Measurements from ENCODE around the gene BID.
"Not testable (repeated sequence)": the region's sequence is repeated elsewhere in the genome, so short reads cannot be mapped to it uniquely, and the experiment has no call there.

Gene BID

DNA sequence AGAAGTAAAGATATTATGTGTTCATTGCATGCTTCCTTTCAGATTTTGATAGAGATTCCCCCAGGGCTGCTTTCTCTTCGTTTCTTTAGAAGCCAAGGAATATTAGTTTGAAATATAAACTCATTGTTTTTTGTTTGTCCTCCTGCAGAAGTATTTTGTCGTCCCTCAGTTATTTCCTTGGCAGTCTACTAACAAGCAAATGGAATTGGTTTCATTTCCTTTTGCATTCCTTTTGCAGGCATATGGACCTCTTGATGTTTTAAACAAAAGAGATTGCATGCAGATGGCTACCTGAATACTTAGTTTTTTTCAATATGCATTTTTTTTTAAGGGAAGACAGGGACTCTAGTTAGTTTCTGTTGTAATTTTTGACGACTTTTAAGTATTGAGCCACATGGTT is 73.5 kb downstream of the BID start:
- Histone ChIP-seq H2BK120ac (ENCODE audit: low read depth, low read length) (no peak overlapping the region), H3K27ac (ENCODE audit: low read depth, low read length) (no peak overlapping the region), H3K36me3 (ENCODE audit: control insufficient read depth, insufficient read depth, low read length) (no peaks in the 10 kb centered on the region), H3K56ac (ENCODE audit: low read length) (no peak overlapping the region), H4K5ac (ENCODE audit: low read length) (no peak overlapping the region), H3K18ac (ENCODE audit: low read length) (no peak overlapping the region), H2BK15ac (replicated peaks; ENCODE audit: low read depth) (no peak overlapping the region), H2BK5ac (ENCODE audit: low read length) (no peak overlapping the region), H3K79me2 (ENCODE audit: control insufficient read depth, insufficient read depth, low read length) (no peaks in the 10 kb centered on the region), H4K8ac (ENCODE audit: low read depth, low read length) (no peak overlapping the region), H3K23ac (ENCODE audit: low read length) (no peak overlapping the region), H3K79me1 (ENCODE audit: low read length) (no peaks in the 10 kb centered on the region), H2AK5ac (ENCODE audit: low read length) (no peak overlapping the region), H3K27me3 (ENCODE audit: insufficient read depth, low read length, poor library complexity) (no peaks in the 10 kb centered on the region), H3K4ac (ENCODE audit: low read depth, low read length) (no peak overlapping the region), H3K9ac (ENCODE audit: low read length) (no peak overlapping the region), H3K4me3 (ENCODE audit: low read length) (no peak overlapping the region), H3K4me2 (ENCODE audit: low read length) (no peak overlapping the region), H3K4me1 (ENCODE audit: control insufficient read depth, low read depth, low read length) (no peaks in the 10 kb centered on the region)
- DNase-seq = peak; percentile 15
- no CpG with 5 or more reads among the region's 3 CpGs for WGBS (ENCODE audit: extremely low coverage, insufficient coverage, low lambda C conversion rate)

DNA sequence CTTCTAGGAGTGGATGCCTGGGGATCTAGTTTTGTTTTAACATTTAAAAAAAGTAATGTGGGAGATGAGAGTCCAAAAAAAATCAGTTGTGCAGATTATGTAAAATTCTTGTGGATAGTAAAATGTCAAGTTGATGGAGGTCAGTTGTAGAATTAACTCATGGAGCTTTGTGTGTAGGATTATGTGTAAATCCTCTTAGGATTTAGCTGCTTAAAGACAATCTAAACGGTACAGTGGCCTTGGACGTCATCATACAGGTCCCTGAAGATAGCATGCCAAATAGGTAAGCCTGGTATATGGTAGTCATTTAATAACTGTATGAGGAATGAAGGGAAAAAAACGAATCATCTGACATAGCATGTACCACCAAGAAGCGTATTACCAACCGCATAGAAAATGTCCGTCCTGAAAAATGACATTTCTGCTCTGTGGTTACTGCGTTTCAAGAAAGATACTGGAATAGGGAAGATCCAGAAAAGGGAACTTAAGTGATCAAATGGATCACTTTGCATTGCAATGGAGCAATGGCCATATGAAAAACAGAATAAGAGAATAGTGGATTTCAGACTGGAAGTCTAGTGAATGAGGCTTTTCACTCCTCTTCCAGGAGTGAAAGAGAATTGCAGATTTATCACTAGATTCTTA is 74.5 kb downstream of the BID start:
- Histone ChIP-seq H2AK5ac (ENCODE audit: low read length) (no peak overlapping the region), H3K27ac (ENCODE audit: low read depth, low read length) (no peak overlapping the region), H3K9ac (ENCODE audit: low read length) (no peak overlapping the region), H3K56ac (ENCODE audit: low read length) (no peak overlapping the region), H4K5ac (ENCODE audit: low read length) (no peak overlapping the region), H3K23ac (ENCODE audit: low read length) (no peak overlapping the region), H2BK120ac (ENCODE audit: low read depth, low read length) (no peak overlapping the region), H4K8ac (ENCODE audit: low read depth, low read length) (no peak overlapping the region), H3K27me3 (ENCODE audit: insufficient read depth, low read length, poor library complexity) (no peaks in the 10 kb centered on the region), H2BK15ac (replicated peaks; ENCODE audit: low read depth) (no peak overlapping the region), H3K36me3 (ENCODE audit: control insufficient read depth, insufficient read depth, low read length) (no peaks in the 10 kb centered on the region), H3K4me1 (ENCODE audit: control insufficient read depth, low read depth, low read length) (no peaks in the 10 kb centered on the region), H3K4me2 (ENCODE audit: low read length) (no peak overlapping the region), H3K79me2 (ENCODE audit: control insufficient read depth, insufficient read depth, low read length) (no peaks in the 10 kb centered on the region), H3K4ac (ENCODE audit: low read depth, low read length) (no peak overlapping the region), H3K18ac (ENCODE audit: low read length) (no peak overlapping the region), H3K4me3 (ENCODE audit: low read length) (no peak overlapping the region), H3K79me1 (ENCODE audit: low read length) (no peaks in the 10 kb centered on the region), H2BK5ac (ENCODE audit: low read length) (no peak overlapping the region)
- WGBS (ENCODE audit: extremely low coverage, insufficient coverage, low lambda C conversion rate) = no CpG with 5 or more reads among the region's 7 CpGs
- no peak for DNase-seq

DNA sequence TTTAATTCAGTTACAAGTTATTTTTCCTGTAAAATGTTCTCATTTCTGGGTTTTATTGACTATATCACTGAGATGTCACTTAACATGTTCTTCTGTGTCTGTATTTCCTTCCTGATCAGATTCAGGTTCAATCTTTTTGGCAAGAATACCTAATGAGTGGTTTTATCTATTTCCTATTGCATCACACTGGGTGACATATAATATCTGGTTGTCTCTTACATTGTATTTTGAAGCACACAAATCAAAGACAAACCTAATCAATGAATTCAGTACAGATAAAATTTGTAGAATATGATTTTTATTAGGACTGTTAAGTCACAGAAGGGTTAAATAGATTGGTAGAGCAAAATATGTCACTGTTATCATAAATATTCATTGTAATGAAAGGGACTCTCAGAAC is 75.3 kb downstream of the BID start:
- H2BK15ac ChIP-seq (replicated peaks; ENCODE audit: low read depth) = no peak overlapping the region
- no peaks in the 10 kb centered on the region for H3K36me3 ChIP-seq (ENCODE audit: control insufficient read depth, insufficient read depth, low read length)
- H3K23ac ChIP-seq (ENCODE audit: low read length) = no peak overlapping the region
- no peak overlapping the region for H2BK5ac ChIP-seq (ENCODE audit: low read length)
- no peak overlapping the region for H3K9ac ChIP-seq (ENCODE audit: low read length)
- no peak overlapping the region for H4K8ac ChIP-seq (ENCODE audit: low read depth, low read length)
- H3K27ac ChIP-seq (ENCODE audit: low read depth, low read length) = no peak overlapping the region
- no peaks in the 10 kb centered on the region for H3K79me1 ChIP-seq (ENCODE audit: low read length)
- no peak overlapping the region for H2AK5ac ChIP-seq (ENCODE audit: low read length)
- no peak overlapping the region for H3K4me2 ChIP-seq (ENCODE audit: low read length)
- no peaks in the 10 kb centered on the region for H3K4me1 ChIP-seq (ENCODE audit: control insufficient read depth, low read depth, low read length)
- no peak overlapping the region for H4K5ac ChIP-seq (ENCODE audit: low read length)
- no peak overlapping the region for H3K18ac ChIP-seq (ENCODE audit: low read length)
- H2BK120ac ChIP-seq (ENCODE audit: low read depth, low read length) = no peak overlapping the region
- no peak overlapping the region for H3K4ac ChIP-seq (ENCODE audit: low read depth, low read length)
- no peak for DNase-seq
- no peak overlapping the region for H3K56ac ChIP-seq (ENCODE audit: low read length)
- H3K79me2 ChIP-seq (ENCODE audit: control insufficient read depth, insufficient read depth, low read length) = no peaks in the 10 kb centered on the region
- H3K27me3 ChIP-seq (ENCODE audit: insufficient read depth, low read length, poor library complexity) = no peaks in the 10 kb centered on the region
- no peak overlapping the region for H3K4me3 ChIP-seq (ENCODE audit: low read length)

DNA sequence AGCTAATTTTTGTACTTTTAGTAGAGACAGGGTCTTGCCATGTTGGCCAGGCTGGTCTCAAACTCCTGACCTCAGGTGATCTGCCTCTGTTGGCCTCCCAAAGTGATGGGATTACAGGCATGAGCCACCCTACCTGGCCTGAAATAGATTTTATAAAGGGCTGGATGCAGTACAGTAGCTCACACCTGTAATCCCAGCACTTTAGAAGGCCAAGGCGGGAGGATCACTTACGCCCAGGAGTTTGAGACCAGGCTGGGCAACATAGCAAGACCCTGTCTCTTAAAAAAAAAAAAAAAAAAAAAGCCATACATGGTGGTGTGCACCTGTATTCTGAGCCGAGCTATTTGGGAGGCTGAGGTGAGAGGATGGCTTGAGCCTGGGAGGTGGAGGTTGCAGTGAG is 76.0 kb downstream of the BID start:
- not testable (repeated sequence) for H3K4ac ChIP-seq (ENCODE audit: low read depth, low read length); H3K18ac ChIP-seq (ENCODE audit: low read length); H3K27me3 ChIP-seq (ENCODE audit: insufficient read depth, low read length, poor library complexity); H2AK5ac ChIP-seq (ENCODE audit: low read length); H2BK5ac ChIP-seq (ENCODE audit: low read length); H3K9ac ChIP-seq (ENCODE audit: low read length); H2BK15ac ChIP-seq (replicated peaks; ENCODE audit: low read depth); H3K27ac ChIP-seq (ENCODE audit: low read depth, low read length); H3K4me3 ChIP-seq (ENCODE audit: low read length); H3K79me2 ChIP-seq (ENCODE audit: control insufficient read depth, insufficient read depth, low read length); H3K79me1 ChIP-seq (ENCODE audit: low read length); DNase-seq; H3K4me1 ChIP-seq (ENCODE audit: control insufficient read depth, low read depth, low read length); H2BK120ac ChIP-seq (ENCODE audit: low read depth, low read length); H4K8ac ChIP-seq (ENCODE audit: low read depth, low read length); H3K23ac ChIP-seq (ENCODE audit: low read length); H3K56ac ChIP-seq (ENCODE audit: low read length); H3K36me3 ChIP-seq (ENCODE audit: control insufficient read depth, insufficient read depth, low read length); H4K5ac ChIP-seq (ENCODE audit: low read length); H3K4me2 ChIP-seq (ENCODE audit: low read length)
- no CpG with 5 or more reads among the region's 3 CpGs for WGBS (ENCODE audit: extremely low coverage, insufficient coverage, low lambda C conversion rate)

DNA sequence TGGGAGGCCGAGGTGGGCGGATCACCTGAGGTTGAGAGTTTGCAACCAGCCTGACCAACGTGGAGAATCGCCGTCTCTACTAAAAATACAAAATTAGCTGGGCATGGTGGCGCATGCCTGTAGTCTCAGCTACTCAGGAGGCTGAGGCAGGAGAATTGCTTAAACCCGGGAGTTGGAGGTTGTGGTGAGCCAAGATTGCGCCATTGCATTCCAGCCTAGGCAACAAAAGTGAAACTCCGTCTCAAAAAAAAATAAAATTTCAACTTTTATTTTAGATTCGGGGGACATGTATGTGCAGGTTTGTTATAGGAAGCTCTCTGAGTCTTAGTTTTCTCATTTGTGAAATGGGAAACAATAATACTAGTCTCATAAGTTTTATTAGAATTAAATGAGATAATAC is 77.1 kb downstream of the BID start:
- H3K27ac ChIP-seq (ENCODE audit: low read depth, low read length); H3K4ac ChIP-seq (ENCODE audit: low read depth, low read length); H3K79me1 ChIP-seq (ENCODE audit: low read length); H3K4me3 ChIP-seq (ENCODE audit: low read length); H2BK120ac ChIP-seq (ENCODE audit: low read depth, low read length); H3K79me2 ChIP-seq (ENCODE audit: control insufficient read depth, insufficient read depth, low read length); H3K36me3 ChIP-seq (ENCODE audit: control insufficient read depth, insufficient read depth, low read length); H3K27me3 ChIP-seq (ENCODE audit: insufficient read depth, low read length, poor library complexity); H3K56ac ChIP-seq (ENCODE audit: low read length); H2BK15ac ChIP-seq (replicated peaks; ENCODE audit: low read depth); H2BK5ac ChIP-seq (ENCODE audit: low read length); H3K4me2 ChIP-seq (ENCODE audit: low read length); H3K18ac ChIP-seq (ENCODE audit: low read length); H3K23ac ChIP-seq (ENCODE audit: low read length); DNase-seq; H3K4me1 ChIP-seq (ENCODE audit: control insufficient read depth, low read depth, low read length); H4K5ac ChIP-seq (ENCODE audit: low read length); H4K8ac ChIP-seq (ENCODE audit: low read depth, low read length); H2AK5ac ChIP-seq (ENCODE audit: low read length); H3K9ac ChIP-seq (ENCODE audit: low read length): not testable (repeated sequence)
- WGBS (ENCODE audit: extremely low coverage, insufficient coverage, low lambda C conversion rate) = no CpG with 5 or more reads among the region's 10 CpGs

DNA sequence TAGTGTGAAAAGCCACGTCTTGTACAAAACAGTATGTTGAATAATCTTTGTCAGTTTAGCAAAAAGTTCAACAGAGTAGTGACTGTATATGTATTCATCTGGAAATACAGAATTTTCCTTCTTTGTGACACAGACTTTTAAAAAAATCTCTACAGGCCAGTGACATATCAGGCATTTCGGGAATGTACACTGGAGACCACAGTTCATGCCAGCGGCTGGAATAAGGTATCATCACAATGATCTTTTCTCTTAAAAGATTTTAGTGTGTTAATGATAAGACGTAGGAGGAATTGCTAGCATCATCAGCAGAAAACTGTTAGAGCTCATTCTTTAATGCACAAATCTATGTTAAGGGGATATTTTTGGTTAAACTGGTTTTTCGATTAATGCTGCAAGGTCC is 78.3 kb downstream of the BID start:
- Histone ChIP-seq H3K4me1 (ENCODE audit: control insufficient read depth, low read depth, low read length) (no peaks in the 10 kb centered on the region), H2BK120ac (ENCODE audit: low read depth, low read length) (no peak overlapping the region), H3K9ac (ENCODE audit: low read length) (no peak overlapping the region), H3K79me2 (ENCODE audit: control insufficient read depth, insufficient read depth, low read length) (no peaks in the 10 kb centered on the region), H3K4me2 (ENCODE audit: low read length) (no peak overlapping the region), H2BK5ac (ENCODE audit: low read length) (no peak overlapping the region), H3K27ac (ENCODE audit: low read depth, low read length) (no peak overlapping the region), H3K4ac (ENCODE audit: low read depth, low read length) (no peak overlapping the region), H4K8ac (ENCODE audit: low read depth, low read length) (no peak overlapping the region), H4K5ac (ENCODE audit: low read length) (no peak overlapping the region), H2BK15ac (replicated peaks; ENCODE audit: low read depth) (no peak overlapping the region), H3K18ac (ENCODE audit: low read length) (no peak overlapping the region), H3K56ac (ENCODE audit: low read length) (no peak overlapping the region), H3K27me3 (ENCODE audit: insufficient read depth, low read length, poor library complexity) (no peaks in the 10 kb centered on the region), H3K23ac (ENCODE audit: low read length) (no peak overlapping the region), H3K36me3 (ENCODE audit: control insufficient read depth, insufficient read depth, low read length) (no peaks in the 10 kb centered on the region), H3K79me1 (ENCODE audit: low read length) (no peaks in the 10 kb centered on the region), H2AK5ac (ENCODE audit: low read length) (no peak overlapping the region), H3K4me3 (ENCODE audit: low read length) (no peak overlapping the region)
- no CpG with 5 or more reads among the region's 5 CpGs for WGBS (ENCODE audit: extremely low coverage, insufficient coverage, low lambda C conversion rate)
- DNase-seq = no peak
